HEK293T (cell line): Measurements from ENCODE around the gene CFAP54.

Experiments
- ARNT ChIP-seq: fragments of 450-650 bp; IDR thresholded peaks from 2 replicates; pipeline ENCODE4 v1.6.1; 2017; ENCODE audit warnings: mild to moderate bottlenecking
- BHLHE40 ChIP-seq: fragments of 450-650 bp; IDR thresholded peaks from 2 replicates; pipeline ENCODE4 v1.6.1; 2016; ENCODE audit warnings: mild to moderate bottlenecking, moderate library complexity, borderline replicate concordance
- CTBP1 ChIP-seq: fragments of 450-650 bp; IDR thresholded peaks from 2 replicates; pipeline ENCODE4 v1.6.1; 2016; ENCODE audit warnings: borderline replicate concordance
- ELF4 ChIP-seq: fragments of 450-650 bp; IDR thresholded peaks from 2 replicates; pipeline ENCODE4 v1.6.1; 2017; ENCODE audit warnings: antibody characterized with exemption
- FOXA1 ChIP-seq: fragments of 450-650 bp; IDR thresholded peaks from 2 replicates; pipeline ENCODE4 v1.6.1; 2016; ENCODE audit warnings: mild to moderate bottlenecking
- FOXK2 ChIP-seq: fragments of 450-650 bp; IDR thresholded peaks from 2 replicates; pipeline ENCODE4 v1.6.1; 2016; ENCODE audit warnings: mild to moderate bottlenecking
- FOXM1 ChIP-seq: fragments of 450-650 bp; IDR thresholded peaks from 2 replicates; pipeline ENCODE4 v1.6.1; 2017; ENCODE audit warnings: mild to moderate bottlenecking, borderline replicate concordance
- HDGF ChIP-seq: fragments of 450-650 bp; IDR thresholded peaks from 2 replicates; pipeline ENCODE4 v1.6.1; 2017; ENCODE audit warnings: antibody characterized with exemption, borderline replicate concordance
- L3MBTL2 ChIP-seq: fragments of 450-650 bp; conservative IDR thresholded peaks from 2 replicates; pipeline ENCODE4 v1.6.1; 2016; ENCODE audit warnings: mild to moderate bottlenecking
- SP1 ChIP-seq: fragments of 450-650 bp; IDR thresholded peaks from 2 replicates; pipeline ENCODE4 v1.6.1; 2017
- SUZ12 ChIP-seq: fragments of 450-650 bp; IDR thresholded peaks from 2 replicates; pipeline ENCODE4 v1.6.1; 2016; ENCODE audit warnings: mild to moderate bottlenecking
- TARDBP ChIP-seq: fragments of 450-650 bp; IDR thresholded peaks from 2 replicates; pipeline ENCODE4 v1.6.1; 2016
- ZNF384 ChIP-seq: fragments of 450-650 bp; IDR thresholded peaks from 2 replicates; pipeline ENCODE4 v1.6.1; 2016
- TF ChIP-seq, protein P1 (sequence below): fragments of 450-650 bp; IDR thresholded peaks from 2 replicates; pipeline ENCODE4 v1.6.1; 2016

DNA sequence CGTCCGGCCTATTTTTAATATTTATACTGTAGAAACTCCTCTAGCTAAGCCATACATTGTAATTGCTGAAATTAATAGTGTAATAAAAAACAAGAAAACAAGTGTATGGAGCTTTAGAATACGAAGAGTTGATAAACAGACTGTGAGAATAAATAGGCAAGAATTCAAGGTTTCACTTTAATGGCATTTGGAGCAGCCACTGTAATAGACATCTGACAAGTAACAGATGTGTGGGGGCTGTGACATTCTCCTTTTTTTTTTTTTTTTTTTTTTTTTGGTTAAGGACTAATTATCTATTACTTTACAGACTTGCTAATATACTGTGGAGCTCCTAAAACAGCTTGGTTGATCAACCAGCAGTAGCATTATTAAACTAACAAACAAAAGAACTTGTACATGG lies 42.1 kb upstream of the CFAP54 start:
- TF ChIP-seq BHLHE40 (no peak), HDGF (no peak), SP1 (no peak), FOXM1 (no peak), CTBP1 (no peak), FOXA1 (no peak), L3MBTL2 (no peak), ARNT (no peak), ZNF384 (no peak), SUZ12 (no peak), TARDBP (no peak), ELF4 (no peak), FOXK2 (no peak)
- TF ChIP-seq, protein P1, sequence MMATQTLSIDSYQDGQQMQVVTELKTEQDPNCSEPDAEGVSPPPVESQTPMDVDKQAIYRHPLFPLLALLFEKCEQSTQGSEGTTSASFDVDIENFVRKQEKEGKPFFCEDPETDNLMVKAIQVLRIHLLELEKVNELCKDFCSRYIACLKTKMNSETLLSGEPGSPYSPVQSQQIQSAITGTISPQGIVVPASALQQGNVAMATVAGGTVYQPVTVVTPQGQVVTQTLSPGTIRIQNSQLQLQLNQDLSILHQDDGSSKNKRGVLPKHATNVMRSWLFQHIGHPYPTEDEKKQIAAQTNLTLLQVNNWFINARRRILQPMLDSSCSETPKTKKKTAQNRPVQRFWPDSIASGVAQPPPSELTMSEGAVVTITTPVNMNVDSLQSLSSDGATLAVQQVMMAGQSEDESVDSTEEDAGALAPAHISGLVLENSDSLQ = no peak
